Stimulated activated CD8-positive, alpha-beta memory T cell treated with anti-CD3 and anti-CD28 coated beads, Interleukin-4, amount 100 ng/mL, for 1 hour (primary cell): ENCODE results near the gene REX1BD.

Experiments
- DNase-seq, 2 donors: peaks; one replicate each; pipeline ENCODE4 v3.0.0-alpha.2; 2020; ENCODE audit warnings: low read depth in 2 of 2, low spot score in 1 of 2

REX1BD gene

DNA sequence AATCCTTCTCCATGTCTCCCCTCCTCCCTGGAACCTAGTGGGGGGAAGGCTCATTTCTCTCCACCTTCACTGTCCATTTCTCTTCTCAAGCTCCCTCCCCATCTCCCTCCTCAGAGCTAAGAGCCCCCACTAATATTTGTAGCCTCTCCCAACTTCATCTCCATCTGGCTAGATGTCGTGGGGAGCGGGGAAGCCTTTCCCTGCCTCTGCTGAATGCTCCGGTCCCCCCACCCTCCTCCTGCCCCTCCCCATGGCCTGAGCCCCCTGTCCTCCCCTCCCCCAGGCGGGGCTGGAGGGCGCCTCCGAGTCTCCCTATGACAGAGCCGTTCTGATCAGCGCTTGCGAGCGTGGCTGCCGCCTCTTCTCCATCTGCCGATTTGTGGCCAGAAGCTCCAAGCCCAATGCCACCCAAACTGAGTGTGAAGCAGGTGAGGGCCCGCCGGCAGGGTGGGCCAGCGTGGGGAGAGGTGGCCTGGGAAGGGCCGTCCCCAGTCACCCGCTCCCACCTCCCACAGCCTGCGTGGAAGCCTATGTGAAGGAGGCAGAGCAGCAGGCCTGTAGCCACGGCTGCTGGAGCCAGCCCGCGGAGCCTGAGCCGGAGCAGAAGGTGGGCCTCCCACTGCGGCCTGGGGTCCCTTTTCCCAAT, 25.1 kb downstream of the REX1BD start:
- no peak for DNase-seq

GRCh38 chr19:18616023-18616422, 27.4 kb downstream of the REX1BD start:
- no peak for DNase-seq

- no peak for DNase-seq
These were observed 29.0 kb downstream of the REX1BD start for GRCh38 chr19:18617562-18617961.

- DNase-seq: no peak
These were observed 29.6 kb downstream of the REX1BD start for GRCh38 chr19:18618236-18618635.

DNA sequence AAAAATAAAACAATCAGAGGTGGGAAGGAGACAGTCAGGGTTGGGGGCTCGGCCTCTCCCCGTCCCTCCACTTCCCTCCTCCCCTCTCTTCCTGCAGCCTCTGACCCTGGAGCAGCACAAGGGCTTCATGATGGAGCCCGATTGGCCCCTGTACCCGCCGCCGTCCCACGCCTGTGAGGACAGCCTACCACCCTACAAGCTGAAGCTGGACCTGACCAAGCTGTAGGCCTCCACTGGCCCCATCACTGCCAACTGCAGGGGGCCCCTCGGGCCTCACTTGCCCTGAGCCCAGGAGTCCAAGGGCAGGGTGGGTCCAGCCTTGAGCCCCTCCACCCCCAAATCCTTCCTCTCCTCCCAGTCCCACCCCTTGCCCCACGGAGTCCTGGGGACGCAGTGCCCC, 31.7 kb downstream of the REX1BD start:
- no peak for DNase-seq

DNA sequence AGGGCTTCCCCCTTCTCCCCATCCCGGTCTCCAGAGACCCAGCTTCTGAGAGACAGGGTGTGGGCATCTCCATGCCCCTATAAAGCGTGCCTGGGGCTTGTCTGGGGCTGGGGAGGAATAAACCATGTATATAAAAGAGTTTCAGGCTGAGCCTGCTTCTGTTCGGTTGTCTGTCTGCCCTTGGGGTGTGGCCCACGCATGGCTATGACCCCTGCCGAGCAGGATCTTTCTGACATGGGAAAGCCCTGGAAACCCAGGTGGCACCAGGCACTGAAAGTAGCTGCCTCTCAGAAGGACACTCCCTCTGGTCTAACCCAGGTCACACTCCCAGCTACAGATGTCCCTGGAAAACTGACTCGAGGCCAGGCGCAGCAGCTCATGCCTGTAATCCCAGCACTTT, 32.3 kb downstream of the REX1BD start:
- no peak for DNase-seq

- no peak for DNase-seq
These were observed 38.3 kb downstream of the REX1BD start for GRCh38 chr19:18626906-18627305.

DNA sequence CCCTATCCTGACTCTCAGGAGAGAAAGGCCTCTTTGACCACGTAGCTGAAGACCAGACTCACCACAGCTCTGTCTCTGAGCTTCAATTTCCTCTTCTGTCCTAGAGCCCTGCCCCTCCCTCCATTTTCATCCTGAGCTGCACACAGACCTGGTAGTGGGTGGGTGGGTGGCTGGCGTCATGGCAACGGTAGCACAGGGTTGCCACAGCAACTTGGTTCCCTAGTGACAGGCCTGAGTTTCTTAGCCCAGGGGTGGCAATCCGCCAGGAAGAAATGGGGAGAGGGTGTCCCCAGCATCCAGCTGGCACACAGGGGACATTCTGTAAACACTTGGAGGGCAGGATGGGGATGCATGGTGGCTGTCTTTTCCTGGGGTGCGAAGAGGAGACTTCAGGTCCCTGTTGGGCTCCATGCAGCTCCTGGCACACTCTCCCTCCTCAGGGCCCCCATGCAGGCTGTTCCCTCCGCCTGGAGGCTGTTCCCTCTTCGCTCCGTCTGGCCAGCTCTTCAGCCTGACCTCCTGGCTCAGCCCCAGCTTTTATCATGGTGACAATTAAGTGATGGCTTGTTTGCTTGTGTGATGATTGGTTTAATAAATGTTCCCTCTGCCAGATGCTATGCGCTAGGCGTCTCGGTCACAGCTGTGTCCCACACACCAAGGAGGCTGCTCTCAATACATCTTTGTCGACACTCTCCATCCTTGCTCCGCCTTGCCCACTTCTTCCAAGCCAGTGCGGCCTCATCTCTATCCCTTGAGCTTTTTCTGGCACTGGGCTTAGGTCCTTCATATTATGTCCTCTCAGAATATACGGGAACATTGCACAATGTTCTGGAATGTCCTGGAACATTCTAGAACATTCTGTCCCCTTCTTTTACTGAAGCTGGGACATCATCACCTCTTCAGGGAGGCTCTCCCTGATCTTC, 40.8 kb downstream of the REX1BD start:
- DNase-seq: no peak

- DNase-seq: no peak
These were observed 44.7 kb downstream of the REX1BD start for GRCh38 chr19:18633321-18633720.

DNA sequence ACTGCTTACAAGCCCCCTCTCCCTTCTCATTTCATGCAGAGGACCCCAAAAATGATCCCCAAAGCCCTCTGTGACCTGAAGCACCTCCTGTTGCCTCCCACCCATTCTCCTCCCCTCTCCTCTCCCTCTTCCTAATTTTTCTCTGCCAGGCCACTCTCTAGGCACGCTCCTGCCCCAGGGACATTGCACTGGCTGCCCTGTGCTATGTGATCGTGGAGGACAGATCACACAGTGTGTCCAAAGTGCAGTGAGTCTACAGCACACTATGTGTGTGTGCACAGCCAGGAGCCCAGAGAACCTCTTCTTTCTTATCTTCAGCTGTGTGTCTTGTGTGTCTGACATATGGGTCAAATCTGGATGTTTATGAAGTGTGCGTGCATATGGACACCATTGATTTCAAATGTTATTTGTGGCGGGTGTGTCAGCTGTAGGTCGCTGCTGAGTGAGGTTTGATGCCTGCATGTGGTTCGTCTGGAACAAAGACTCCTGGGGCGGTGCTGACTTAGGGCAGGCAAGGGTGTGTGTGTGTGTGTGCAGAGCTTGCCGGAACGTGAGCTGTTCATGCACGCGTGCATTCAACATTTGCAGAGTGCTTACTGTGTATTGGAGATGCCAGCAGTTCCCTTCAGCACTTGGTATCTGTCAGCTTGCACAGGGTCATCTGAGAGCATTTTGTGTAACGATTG, 46.2 kb downstream of the REX1BD start:
- no peak for DNase-seq

DNA sequence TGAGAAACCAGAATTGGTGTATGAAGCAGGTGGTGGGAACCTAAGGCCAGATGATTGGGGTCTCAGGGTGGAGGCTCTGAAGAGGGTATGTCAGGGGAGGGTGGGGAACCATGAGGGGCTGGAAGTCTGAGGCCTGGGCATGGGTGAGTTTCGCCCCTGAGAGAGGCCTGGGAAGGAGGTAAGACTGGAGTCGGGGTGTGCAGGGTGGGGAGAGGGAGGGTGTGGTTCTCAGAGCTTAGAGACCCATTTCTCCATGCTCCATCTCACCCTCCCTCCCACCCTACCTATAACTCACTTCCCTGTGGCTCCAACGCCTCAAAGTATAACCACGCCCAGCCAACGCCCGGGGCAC, 47.2 kb downstream of the REX1BD start:
- DNase-seq: no peak

- peak; percentile 99 for DNase-seq
These were observed 47.8 kb downstream of the REX1BD start for GRCh38 chr19:18636183-18636968.

DNA sequence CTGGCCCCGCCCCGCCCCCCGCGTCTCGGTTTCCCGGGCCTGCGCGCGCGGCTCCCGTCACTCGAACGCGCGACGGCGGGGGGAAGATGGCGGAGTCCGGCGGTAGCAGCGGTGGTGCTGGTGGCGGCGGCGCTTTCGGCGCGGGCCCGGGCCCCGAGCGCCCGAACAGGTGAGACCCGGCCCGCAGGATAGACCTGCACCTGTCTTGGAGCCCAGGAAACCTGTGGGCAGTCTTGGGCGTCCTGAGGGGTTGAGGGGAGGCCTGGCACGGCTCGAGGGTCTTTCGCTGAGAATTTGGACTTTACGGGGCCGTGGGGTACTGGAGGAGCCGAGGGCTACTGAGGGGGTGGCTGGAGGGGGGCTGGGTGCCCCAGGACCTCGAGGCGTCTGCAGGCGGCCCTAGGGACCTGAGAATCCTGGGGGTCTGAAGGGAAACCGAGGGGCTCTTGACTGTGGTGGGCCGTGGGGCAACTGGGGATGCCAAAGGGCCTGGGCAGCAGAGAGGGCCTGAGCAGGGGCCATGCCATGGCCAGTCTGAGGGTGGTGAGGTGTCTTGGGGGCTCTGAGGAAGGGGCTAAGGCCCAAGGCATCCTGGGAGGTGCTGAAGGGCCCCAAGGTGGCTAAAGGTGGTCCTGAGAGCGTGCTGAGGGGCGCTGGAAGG, 48.5 kb downstream of the REX1BD start, which contains the start of gene KLHL26:
KLHL26 (plus strand) TSS at position 60 of the 661 bp plus-strand sequence; CDS start at position 87, 27 bp downstream.
- DNase-seq: no peak

- DNase-seq: no peak
These were observed 49.4 kb downstream of the REX1BD start for GRCh38 chr19:18637673-18638630.

DNA sequence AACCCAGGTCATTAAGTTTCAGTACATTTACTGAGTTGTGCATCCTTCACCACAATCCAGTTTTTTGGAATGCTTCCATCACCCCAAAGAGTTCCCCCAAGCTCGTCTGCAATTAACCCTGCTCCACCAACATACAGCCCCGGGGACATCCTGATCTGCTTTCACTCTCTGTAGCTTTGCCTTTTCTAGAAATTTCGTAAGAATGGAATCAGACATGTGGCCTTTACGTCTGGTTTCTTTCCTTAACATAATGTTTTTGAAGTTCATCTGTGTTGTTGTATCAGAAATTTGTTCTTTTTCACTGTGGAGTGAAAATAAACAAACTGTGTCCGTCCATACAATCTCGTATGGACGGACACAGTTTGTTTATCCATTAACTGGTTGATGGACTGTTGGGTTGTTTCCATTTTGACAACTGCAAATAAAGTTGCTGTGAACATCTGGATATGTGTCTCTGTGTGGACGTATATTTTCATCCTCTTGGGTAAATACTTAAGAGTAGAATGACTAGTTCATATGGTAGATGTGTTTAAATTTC, 51.2 kb downstream of the REX1BD start:
- no peak for DNase-seq
